Fibroblast of skin of right quadriceps (primary cell): ENCODE results near the gene CACNB2.

ENCODE experiments used
- DNase-seq: peaks from one replicate; pipeline ENCODE4 v3.0.0-alpha.2; 2013

Gene CACNB2

DNA sequence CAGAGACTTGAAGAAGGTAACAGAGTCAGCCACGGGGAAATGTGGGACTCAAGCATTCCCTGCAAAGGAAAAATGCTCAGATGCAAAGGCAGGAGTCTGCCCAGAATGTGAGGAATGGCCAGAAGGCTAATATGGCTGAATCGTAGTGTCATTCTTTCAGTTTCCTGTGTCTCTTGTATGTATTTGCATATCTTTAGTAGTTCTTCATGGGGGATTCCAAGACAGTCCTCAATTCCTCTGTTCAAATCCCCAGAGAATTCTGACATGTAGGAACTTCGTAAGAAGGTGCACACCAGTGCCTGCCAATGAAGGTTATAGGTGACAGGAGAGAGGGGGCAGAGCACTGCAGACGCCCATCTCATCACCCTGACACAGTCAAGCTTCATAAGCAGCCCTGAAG is 154.4 kb downstream of the CACNB2 start:
- no peak for DNase-seq

DNA sequence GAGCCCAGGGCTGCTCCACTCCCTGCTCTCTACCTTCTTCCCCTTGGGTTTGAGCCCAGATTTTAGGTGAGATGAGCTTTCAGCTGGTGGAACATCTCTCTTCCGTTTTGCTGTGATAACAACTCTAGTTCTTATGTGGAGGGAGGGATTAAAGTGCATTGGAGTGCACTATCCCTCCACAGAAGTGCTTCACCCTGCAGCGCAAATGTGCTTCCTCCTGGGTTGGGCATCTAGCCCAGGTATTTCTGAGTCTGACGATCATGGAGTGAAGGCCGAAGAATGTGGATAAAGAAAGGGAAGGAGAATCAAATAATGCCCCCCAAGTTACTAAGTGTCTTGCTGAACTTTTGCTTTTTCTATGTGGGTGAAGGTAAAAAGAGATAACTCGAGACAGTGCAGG is 157.4 kb downstream of the CACNB2 start:
- no peak for DNase-seq

DNA sequence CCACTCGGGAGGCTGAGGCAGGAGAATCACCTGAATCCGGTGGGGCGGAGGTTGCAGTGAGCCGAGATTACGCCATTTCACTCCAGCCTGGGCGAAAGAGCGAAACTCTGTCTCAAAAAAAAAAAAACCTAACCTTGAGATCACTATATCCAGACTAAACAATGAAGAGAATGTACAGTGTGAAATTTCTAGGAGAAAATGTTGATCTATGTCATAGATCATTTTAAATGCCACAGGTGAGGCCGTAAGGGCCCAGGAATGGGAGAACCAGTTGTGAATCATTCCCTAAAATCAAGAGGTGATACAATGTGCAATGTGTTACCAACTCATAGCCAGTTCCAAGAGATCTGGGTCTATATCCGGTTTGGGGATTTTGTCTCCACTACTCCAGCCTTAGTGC is 158.0 kb downstream of the CACNB2 start:
- DNase-seq, result no peak

DNA sequence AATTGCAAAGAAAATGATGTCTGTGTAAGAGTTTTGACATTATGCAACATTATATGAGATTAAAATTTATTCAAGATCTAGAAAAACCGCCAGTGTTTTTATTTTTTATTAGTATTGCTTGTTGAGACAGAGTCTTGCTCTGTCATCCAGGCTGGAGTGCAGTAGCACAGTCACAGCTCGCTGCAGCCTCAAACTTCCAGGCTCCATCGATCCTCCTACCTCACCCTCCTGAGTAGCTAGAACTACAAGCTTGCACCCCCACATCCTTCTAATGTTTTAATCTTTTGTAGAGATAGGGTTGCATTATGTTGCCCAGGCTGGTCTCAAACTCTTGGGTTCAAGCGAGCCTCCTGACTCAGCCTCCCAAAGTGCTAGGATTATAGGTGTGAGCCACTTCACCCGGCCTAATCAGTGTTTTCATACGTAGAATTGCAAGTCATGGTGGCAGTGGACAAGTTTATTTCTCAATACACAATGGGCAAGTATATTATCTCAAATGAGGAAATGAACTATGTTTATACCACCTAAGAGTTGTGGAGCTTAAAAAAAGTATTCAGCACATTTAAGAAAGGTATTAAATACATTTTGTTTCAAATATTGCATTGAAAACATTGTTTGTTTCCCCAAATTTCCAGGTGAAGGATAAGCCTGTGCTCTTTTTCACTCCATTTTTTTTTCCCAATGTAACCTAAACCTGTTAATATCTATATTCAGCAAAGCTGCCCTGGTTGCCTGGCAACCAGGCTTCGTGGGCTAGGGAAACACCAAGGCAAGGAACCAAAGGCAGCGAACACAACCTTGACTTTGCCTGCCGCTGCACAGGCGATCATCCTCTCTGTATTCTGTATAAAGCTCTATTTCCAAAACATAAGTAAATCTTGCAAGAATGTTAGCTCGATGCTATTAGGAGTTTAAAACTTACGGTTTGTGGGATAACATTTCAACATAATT is 163.9 kb downstream of the CACNB2 start:
- DNase-seq, result no peak

DNA sequence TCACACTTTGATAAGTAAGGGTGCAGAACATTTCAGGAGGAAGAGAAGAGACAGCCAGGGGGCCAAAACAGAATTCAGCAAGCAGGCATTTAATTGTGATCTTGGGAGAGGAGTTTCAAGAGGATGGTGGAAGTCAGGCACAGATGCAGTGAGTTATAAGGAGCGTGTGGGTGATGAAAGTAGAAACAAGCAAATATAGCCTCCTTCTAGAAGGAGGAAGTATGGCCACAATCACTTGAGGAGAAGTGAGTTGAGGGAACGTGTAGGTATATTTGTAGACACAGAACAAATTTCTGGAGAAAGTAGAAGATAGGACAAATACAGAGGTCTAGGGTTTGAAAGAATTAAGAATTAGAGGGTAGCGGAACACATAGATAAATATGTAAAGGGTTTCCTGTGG is 165.8 kb downstream of the CACNB2 start:
- DNase-seq, result no peak

DNA sequence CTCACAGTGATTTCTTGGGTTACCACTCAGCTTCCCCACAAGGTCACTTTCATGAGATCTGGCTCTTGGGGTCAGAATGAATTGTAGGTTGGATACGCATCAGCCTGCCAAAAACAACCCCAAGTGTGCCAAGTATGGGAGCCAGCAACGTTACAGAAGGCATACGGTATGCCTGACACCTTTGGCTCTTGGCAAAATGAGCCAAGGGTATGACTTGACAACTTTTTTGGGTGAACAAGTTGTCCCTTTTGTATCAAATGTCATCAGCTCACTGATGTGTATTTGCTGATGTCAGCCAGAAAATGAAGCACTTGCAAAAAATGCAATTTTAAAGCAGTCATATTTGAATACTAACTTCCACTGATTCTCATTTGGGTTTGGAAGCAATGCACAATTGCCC is 168.4 kb downstream of the CACNB2 start:
- no peak for DNase-seq

DNA sequence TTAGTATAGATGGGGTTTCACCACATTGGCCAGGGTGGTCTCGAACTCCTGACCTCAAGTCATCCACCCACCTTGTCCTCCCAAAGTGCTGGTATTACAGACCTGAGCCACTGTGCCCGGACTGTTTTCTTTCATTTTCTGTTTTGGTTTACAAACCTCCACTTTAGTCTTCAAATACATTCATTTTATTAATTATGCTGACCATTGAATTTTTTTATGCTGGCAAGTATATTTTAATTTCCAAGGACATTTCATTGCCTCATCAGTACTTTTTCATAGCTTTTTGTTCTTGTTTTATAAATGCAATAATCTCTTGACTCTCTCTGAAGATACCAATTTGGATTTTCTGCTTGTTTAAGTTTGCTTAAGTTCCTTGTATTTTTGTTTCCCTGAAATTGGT is 170.5 kb downstream of the CACNB2 start:
- no peak for DNase-seq

DNA sequence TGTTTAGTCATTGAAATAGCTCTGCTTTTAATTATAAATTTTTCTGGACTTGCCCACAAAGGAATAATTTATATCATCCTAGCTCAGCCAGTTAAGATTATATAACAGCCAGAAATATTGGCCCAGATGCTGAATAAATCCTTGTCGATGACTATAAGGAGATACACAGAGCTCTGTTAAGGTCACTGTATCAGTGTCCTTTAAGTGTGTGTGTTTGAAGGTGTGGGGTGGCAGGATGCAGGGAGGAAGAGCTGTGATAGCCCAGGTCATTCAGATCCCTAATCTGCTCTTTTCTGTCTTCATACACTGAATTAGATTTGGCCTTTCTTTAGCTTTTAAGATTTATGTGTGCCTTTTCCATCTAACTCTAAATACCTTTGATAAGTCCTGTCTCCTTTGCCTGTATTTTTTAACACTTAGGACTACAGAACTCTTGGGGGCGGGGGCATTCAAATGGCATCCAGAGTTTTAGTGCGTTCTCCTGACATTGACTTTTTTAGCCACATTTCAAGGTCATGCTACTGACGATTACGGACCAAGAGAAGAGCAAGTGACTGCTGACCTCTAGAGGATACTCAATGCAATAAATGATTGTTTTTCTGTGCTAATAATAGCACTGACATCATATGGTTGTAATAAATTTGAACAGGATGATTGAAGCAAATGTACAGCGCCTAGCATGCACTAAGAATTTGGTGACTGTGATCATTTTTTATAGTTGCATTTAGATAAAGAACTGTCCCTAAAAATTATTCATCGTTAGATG is 172.3 kb downstream of the CACNB2 start:
- DNase-seq, result peak; percentile 37

DNA sequence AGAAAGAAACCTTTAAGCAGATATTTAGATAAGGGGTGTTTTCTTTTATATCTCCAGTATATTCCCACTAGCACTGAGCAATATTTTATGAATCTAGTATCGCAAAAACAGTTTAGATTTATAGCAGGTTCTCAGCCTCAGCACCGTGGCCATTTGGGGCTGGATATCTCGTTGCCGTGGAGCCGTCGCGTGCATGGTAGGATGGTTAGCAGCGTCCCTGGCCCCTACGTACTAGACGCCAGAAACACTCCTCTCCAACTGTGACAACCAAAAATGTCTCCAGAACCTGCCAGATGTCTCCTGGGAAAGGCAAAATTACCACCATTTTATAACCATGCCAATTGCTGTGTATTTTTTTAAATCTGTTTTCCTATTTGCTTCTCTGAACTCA is 172.9 kb downstream of the CACNB2 start:
- DNase-seq, result no peak

DNA sequence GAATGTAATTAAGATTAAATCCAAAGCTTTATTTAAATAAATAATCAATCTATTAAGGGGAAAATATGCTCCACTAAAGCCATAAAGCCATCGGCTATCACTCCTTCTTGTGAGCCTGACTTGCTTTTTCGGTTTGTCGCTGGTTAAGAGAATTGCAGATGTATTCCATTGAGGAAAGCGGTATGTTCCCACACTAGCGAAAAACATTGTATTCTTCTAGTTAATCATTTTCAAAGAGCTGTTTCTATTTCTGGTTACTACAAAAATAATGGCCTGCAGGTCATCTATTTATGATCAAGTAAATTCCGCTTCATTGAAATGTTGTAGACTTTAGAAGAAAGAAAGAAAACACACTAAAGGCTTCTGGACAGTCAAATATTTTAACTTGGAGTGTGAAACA is 173.4 kb downstream of the CACNB2 start:
- no peak for DNase-seq

DNA sequence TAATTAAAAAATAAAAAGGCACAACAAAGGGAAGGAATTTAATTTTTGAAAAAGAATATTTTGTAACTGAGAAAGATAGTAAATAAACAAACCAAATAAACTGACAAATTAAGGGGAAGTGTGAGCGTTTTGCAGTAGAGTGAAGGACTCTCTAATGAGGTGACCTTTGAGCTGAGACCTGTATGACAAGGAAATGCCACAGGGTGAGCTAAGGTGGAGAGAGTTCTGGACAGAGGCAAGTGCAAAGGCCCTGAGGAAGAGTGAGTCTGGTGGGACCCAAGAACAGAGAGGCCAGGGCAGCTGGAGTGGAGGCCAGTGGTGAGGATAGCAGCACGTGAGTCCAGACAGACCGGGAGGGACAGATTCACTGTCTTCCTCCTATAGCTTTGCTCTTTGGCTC is 179.4 kb downstream of the CACNB2 start:
- DNase-seq, result no peak

DNA sequence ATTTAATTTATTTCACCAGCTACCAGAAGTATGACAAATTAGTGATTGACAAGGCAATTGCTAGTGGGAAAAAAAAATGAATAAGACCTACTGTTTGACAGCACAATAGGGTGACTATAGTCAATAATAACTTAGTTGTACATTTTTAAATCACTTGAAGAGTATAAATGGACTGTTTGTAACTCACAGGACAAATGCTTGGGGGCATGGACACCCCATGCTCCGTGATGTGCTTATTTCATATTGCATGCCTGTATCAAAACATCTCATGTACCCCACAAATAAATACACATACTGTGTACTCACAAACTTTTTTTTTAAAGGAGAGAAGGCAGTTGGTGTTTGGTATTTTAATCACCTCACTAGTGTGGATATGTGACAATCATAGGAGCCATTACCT is 181.1 kb downstream of the CACNB2 start:
- no peak for DNase-seq

DNA sequence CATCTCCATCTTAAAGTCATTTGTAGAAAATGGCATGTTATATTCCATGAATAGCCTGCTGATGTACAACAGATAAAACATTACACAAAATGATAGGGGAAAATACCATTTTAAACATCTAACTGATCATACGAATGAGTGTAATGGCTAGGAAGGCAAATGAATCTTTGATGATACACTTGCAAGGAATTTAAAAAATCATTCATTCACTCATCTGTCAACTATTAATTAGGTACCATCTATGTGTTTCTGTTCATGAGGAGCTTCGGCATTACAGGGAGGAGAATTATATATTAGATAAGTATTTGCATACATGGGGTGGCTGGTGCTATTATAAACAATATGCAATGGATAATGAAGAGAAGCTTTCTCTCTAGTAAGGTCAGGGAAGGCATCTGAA is 183.7 kb downstream of the CACNB2 start:
- no peak for DNase-seq

DNA sequence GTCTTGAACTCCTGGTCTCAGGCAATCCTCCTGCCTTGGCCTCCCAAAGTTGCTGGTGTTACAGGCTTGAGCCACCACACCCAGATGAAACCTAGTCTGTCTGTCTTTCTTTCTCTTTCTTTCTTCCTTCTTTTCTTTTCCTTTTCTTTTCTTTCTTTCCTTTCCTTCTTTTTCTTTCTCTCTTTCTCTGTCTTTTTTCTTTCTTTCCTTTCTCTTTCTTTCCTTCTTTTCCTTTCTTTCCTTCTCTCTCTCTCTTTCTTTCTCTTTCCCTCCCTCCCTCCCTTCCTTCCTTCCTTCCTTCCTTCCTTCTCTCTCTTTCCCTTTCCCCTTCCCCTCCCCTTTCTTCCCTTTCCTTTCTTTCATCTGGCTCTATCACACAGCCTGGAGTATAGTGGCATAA is 185.2 kb downstream of the CACNB2 start:
- no peak for DNase-seq

DNA sequence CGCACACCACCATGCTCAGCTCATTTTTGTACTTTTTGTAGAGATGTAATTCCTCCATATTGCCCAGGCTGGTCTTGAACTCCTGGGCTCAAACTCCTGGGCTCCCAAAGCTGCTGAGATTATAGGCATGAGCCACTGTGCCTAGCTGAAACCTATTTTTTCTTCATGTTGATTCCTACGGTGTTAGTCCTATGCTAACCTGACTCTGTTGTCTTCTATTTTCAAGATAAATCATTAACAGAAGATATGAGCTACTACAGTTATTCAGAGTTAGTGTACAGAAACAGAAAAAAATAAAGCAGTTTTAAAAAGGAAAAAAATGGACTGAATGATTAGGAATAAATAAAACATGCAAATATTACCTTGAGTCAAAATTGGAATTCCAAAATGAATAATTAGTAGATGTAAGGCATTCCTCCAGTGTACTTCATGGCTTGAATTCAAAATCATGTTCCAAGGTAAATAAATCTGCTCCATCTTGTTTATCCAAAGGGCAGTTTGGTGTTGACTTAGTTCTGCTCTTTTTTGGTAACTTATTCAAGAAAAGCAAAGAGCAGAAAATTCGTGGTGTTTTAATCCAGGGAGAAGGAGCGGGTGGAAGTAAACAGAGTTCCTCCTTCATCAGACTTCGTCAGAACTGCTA is 185.8 kb downstream of the CACNB2 start:
- DNase-seq, result no peak

DNA sequence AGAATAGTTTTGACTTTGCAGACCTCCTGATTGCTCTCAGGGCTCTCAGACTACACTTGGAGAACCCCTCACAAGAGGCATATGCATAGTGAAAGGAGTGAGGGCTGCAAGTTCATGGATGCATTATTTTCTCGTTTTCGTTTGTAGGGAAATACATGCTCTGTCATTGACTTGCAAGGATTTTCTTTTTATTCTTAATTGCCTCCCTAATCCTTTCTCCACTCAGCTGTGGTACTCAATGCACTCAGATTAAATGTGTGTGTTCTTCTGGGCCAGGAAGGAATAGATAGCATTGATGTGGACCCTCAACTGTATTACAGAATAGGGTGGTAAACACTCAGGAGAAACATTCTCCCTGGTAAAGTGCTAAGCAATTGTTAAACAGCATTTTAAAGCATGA is 188.7 kb downstream of the CACNB2 start:
- no peak for DNase-seq

DNA sequence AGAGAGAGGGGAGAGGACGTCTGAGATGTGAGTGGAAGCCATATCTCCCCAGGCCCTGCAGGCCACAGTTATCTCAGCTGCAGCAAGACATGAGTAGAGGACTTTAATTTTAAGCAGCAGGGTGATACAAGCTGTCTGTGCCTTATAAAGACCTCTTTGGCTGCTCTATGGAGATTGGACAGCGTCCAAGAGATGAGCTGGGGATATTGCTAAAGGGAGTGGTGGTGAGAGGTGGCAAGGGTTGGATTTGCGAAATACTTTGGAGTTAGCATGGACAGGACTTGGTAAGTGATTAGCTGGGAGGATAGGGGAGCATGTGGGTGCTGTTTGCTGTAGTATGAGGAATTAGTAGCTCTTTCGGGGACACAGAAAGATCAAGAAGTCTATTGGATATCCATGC is 191.8 kb downstream of the CACNB2 start:
- DNase-seq, result no peak

DNA sequence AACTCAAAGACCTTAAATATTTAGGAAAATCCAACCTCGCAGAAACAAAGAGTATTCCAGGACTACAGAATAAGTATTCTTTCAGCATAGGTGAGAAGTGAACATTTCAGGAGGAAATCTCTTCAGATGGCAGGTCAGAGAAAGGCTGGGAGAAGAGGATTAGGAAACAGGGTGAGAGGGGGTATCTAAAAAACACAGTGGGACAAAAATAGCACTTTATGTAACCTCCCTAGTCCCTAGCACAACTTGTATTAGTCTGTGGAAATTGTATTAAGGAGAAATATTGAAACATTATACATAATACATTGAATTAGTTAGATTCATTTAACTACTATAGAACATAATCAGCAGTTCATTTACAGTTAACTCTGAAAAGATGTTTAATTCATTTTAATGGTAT is 192.3 kb downstream of the CACNB2 start:
- no peak for DNase-seq

DNA sequence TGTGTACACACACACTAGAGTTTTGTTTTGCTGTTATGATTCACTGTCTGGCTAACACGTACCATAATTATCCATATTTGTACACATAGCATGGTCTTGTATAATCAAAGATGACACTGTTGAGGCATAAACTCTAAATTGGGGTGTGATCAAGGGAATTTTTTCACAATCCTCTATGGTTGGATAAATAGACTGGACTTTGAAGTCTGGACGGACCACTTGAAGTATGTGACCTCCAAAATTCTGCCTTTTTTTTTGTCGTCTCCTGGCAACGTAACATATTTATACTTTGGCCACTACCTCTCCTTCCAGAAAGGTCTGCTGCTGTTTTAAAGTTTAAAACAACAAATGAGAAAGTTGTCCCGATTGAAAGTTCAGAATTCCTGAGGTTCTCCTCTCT is 193.4 kb downstream of the CACNB2 start:
- DNase-seq, result no peak

DNA sequence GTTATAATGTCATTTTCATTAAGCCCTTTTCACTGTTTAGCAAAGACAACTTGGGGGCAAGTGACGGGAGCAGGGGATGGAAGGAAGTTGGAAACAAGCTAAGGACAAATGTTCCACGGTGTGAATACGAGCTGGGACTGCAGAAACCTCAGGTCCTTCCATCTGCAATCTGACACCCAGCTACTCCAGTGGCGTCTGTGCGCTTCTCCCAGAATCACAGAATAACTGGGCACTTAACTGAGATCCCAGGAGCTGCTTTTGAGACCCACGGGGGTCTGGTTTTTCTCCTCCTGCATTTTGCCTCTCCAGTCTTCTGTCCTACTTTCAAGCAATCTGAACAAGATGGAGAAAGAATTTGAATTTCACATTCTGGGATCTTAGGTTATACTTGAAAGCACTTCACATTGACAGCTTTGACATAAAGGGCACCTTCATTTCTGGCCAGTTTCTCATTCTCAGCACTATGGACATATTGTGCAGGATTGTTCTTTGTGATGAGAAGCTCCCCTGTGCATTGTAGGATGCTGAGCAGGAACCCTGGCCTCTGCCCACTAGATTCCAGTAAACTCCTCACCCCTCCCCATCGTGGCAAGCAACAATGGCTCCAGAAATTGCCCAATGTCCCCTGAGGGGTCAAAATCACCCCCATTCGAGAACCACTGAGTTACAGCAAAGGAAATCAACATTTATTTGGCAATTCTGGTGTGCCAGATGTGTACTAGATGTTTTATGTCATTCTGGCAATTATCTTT is 194.1 kb downstream of the CACNB2 start:
- no peak for DNase-seq

DNA sequence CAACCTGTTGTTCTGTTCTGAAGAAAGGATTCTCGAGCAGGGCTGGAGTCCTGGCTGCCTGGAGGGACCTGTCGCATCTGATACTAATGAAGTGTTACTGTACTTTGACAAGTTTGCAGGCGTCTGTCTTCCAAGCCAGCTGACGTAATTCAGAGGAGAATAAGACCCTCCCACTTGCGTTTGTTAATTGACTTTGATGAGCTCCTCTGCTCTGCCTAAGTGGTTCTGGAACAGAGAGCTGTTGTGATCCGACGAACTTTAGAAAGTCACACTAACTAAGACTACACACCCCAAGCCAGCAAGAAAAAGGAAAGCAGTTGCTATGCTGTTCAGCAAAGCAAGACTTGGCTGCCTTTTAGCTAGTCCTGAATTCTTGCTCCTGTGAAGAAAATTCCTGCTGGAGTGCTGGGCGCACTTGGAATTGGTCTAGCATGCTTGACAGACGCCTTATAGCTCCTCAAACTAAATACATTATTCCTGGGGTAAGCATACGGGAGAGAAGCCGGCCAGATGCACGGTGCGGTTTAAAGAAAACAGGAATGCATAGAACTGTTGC is 200.3 kb downstream of the CACNB2 start:
- peak; percentile 8 for DNase-seq

DNA sequence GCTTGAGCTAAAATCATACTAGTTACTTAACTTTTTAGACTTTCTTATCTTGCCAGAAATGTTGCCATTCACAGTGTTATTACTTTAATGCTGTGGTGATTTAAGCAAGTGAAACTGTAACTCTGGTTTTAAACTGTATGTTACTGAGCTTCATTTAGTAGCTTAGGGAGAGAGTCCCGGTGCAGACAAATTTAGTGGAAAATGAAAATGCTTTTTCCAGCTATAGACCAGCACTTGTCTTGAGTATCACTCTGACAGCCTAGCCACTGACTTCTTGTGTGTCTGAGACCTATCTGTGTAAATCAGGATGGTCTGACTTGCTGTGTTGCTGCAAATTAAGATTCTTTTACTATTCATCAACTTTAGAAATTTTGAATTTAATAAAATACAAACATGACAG is 200.8 kb downstream of the CACNB2 start:
- DNase-seq, result no peak

DNA sequence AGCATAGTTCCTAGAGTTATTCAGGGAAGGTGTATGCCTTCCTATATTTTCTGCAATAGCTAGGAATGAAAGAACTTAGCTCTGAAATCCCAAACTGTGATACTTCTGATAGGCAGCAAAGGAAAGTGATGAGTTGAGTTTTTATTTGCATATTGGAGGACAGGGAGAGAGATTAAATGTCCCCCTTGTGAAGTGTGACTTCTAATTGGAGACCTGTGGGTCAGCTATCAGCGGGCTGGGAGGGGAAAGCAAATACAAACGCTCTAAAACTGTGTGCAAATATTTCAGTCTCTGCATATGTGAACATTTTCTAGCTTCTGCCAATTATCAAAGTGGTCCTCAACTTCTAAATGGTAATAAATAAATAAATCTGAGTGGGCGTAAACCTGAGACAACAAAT is 203.3 kb downstream of the CACNB2 start:
- no peak for DNase-seq
